ENCODE data around the gene SETBP1.

Gene SETBP1

DNA sequence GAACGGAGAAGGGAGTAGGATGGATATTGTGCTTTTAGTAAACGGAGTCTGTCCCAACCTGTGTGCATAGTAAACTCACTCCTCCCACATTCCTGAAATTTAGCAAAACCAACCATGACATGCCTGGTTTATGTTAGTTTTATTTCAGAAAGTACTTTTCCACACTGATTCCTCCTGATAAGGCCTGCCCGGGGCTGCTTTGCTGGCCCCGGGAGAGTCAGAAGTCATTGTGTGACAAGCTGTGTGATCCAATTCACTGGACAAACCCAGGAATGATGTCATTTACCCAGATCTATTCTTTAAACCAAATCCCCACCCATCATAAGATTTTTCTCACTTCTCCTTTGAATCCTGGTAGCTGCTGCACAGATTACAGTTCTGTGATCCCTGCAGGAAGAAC is 109.0 kb downstream of the SETBP1 start (continued):
- TF ChIP-seq, protein P1, sequence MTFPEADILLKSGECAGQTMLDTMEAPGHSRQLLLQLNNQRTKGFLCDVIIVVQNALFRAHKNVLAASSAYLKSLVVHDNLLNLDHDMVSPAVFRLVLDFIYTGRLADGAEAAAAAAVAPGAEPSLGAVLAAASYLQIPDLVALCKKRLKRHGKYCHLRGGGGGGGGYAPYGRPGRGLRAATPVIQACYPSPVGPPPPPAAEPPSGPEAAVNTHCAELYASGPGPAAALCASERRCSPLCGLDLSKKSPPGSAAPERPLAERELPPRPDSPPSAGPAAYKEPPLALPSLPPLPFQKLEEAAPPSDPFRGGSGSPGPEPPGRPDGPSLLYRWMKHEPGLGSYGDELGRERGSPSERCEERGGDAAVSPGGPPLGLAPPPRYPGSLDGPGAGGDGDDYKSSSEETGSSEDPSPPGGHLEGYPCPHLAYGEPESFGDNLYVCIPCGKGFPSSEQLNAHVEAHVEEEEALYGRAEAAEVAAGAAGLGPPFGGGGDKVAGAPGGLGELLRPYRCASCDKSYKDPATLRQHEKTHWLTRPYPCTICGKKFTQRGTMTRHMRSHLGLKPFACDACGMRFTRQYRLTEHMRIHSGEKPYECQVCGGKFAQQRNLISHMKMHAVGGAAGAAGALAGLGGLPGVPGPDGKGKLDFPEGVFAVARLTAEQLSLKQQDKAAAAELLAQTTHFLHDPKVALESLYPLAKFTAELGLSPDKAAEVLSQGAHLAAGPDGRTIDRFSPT (tag by site-specific recombination; IDR thresholded peaks at IDR 0.05), result peak; percentile 17; the same call in 1 of the 2 replicates
- TF ChIP-seq ZNF24 (tag by site-specific recombination; IDR thresholded peaks at IDR 0.05) (no peak), ZNF184 (tag by site-specific recombination; IDR thresholded peaks at IDR 0.05) (no peak), ZNF350 (tag by site-specific recombination; IDR thresholded peaks at IDR 0.05) (no peak), ZNF510 (tag by site-specific recombination; IDR thresholded peaks at IDR 0.05; ENCODE audit: insufficient replicate concordance) (no peak), ZBTB8A (tag by site-specific recombination; IDR thresholded peaks at IDR 0.05) (no peak), ZNF544 (tag by site-specific recombination; IDR thresholded peaks at IDR 0.05) (no peak), KLF8 (tag by site-specific recombination; IDR thresholded peaks at IDR 0.05) (no peak), ZNF341 (tag by site-specific recombination; IDR thresholded peaks at IDR 0.05; ENCODE audit: low read depth) (no peak), ZNF529 (tag by site-specific recombination; IDR thresholded peaks at IDR 0.05; ENCODE audit: insufficient replicate concordance) (no peak), ZXDB (tag by site-specific recombination; IDR thresholded peaks at IDR 0.05) (peak; percentile 83), RBAK (tag by site-specific recombination; IDR thresholded peaks at IDR 0.05) (no peak), ZNF560 (tag by site-specific recombination; IDR thresholded peaks at IDR 0.05; ENCODE audit: borderline replicate concordance) (no peak), ZNF658 (tag by site-specific recombination; IDR thresholded peaks at IDR 0.05) (no peak), ZNF2 (tag by site-specific recombination; IDR thresholded peaks at IDR 0.05) (no peak), ZNF223 (tag by site-specific recombination; IDR thresholded peaks at IDR 0.05) (no peak), ZBTB1 (tag by site-specific recombination; IDR thresholded peaks at IDR 0.05) (no peak), ZNF768 (tag by site-specific recombination; IDR thresholded peaks at IDR 0.05) (no peak), ZSCAN16 (tag by site-specific recombination; IDR thresholded peaks at IDR 0.05) (no peak), TCF7L2 (IDR thresholded peaks at IDR 0.05; ENCODE audit: borderline replicate concordance, low read depth, low read length) (peak; percentile 31; the same call in 1 of the 2 replicates), ZNF777 (tag by site-specific recombination; IDR thresholded peaks at IDR 0.05; ENCODE audit: borderline replicate concordance) (no peak), ZNF654 (tag by site-specific recombination; IDR thresholded peaks at IDR 0.05; ENCODE audit: low read depth) (no peak), BCL11B (tag by site-specific recombination; IDR thresholded peaks at IDR 0.05; ENCODE audit: low read depth) (no peak)
- TF ChIP-seq, protein P2, sequence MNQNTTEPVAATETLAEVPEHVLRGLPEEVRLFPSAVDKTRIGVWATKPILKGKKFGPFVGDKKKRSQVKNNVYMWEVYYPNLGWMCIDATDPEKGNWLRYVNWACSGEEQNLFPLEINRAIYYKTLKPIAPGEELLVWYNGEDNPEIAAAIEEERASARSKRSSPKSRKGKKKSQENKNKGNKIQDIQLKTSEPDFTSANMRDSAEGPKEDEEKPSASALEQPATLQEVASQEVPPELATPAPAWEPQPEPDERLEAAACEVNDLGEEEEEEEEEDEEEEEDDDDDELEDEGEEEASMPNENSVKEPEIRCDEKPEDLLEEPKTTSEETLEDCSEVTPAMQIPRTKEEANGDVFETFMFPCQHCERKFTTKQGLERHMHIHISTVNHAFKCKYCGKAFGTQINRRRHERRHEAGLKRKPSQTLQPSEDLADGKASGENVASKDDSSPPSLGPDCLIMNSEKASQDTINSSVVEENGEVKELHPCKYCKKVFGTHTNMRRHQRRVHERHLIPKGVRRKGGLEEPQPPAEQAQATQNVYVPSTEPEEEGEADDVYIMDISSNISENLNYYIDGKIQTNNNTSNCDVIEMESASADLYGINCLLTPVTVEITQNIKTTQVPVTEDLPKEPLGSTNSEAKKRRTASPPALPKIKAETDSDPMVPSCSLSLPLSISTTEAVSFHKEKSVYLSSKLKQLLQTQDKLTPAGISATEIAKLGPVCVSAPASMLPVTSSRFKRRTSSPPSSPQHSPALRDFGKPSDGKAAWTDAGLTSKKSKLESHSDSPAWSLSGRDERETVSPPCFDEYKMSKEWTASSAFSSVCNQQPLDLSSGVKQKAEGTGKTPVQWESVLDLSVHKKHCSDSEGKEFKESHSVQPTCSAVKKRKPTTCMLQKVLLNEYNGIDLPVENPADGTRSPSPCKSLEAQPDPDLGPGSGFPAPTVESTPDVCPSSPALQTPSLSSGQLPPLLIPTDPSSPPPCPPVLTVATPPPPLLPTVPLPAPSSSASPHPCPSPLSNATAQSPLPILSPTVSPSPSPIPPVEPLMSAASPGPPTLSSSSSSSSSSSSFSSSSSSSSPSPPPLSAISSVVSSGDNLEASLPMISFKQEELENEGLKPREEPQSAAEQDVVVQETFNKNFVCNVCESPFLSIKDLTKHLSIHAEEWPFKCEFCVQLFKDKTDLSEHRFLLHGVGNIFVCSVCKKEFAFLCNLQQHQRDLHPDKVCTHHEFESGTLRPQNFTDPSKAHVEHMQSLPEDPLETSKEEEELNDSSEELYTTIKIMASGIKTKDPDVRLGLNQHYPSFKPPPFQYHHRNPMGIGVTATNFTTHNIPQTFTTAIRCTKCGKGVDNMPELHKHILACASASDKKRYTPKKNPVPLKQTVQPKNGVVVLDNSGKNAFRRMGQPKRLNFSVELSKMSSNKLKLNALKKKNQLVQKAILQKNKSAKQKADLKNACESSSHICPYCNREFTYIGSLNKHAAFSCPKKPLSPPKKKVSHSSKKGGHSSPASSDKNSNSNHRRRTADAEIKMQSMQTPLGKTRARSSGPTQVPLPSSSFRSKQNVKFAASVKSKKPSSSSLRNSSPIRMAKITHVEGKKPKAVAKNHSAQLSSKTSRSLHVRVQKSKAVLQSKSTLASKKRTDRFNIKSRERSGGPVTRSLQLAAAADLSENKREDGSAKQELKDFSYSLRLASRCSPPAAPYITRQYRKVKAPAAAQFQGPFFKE (tag by site-specific recombination; IDR thresholded peaks at IDR 0.05; ENCODE audit: borderline replicate concordance), result no peak
- TF ChIP-seq, protein P3, sequence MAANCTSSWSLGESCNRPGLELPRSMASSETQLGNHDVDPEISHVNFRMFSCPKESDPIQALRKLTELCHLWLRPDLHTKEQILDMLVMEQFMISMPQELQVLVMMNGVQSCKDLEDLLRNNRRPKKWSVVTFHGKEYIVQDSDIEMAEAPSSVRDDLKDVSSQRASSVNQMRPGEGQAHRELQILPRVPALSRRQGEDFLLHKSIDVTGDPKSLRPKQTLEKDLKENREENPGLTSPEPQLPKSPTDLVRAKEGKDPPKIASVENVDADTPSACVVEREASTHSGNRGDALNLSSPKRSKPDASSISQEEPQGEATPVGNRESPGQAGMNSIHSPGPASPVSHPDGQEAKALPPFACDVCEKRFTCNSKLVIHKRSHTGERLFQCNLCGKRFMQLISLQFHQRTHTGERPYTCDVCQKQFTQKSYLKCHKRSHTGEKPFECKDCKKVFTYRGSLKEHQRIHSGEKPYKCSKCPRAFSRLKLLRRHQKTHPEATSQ (tag by site-specific recombination; IDR thresholded peaks at IDR 0.05), result no peak
- TF ChIP-seq, protein P4, sequence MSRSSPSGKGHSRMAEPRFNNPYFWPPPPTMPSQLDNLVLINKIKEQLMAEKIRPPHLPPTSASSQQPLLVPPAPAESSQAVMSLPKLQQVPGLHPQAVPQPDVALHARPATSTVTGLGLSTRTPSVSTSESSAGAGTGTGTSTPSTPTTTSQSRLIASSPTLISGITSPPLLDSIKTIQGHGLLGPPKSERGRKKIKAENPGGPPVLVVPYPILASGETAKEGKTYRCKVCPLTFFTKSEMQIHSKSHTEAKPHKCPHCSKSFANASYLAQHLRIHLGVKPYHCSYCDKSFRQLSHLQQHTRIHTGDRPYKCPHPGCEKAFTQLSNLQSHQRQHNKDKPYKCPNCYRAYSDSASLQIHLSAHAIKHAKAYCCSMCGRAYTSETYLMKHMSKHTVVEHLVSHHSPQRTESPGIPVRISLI (tag by site-specific recombination; IDR thresholded peaks at IDR 0.05), result no peak
- TF ChIP-seq, protein P5, sequence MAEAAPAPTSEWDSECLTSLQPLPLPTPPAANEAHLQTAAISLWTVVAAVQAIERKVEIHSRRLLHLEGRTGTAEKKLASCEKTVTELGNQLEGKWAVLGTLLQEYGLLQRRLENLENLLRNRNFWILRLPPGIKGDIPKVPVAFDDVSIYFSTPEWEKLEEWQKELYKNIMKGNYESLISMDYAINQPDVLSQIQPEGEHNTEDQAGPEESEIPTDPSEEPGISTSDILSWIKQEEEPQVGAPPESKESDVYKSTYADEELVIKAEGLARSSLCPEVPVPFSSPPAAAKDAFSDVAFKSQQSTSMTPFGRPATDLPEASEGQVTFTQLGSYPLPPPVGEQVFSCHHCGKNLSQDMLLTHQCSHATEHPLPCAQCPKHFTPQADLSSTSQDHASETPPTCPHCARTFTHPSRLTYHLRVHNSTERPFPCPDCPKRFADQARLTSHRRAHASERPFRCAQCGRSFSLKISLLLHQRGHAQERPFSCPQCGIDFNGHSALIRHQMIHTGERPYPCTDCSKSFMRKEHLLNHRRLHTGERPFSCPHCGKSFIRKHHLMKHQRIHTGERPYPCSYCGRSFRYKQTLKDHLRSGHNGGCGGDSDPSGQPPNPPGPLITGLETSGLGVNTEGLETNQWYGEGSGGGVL (tag by site-specific recombination; IDR thresholded peaks at IDR 0.05), result no peak
- TF ChIP-seq, protein P6, sequence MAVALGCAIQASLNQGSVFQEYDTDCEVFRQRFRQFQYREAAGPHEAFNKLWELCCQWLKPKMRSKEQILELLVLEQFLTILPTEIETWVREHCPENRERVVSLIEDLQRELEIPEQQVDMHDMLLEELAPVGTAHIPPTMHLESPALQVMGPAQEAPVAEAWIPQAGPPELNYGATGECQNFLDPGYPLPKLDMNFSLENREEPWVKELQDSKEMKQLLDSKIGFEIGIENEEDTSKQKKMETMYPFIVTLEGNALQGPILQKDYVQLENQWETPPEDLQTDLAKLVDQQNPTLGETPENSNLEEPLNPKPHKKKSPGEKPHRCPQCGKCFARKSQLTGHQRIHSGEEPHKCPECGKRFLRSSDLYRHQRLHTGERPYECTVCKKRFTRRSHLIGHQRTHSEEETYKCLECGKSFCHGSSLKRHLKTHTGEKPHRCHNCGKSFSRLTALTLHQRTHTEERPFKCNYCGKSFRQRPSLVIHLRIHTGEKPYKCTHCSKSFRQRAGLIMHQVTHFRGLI (tag by site-specific recombination; IDR thresholded peaks at IDR 0.05), result no peak
